Measurements from ENCODE around the gene C20orf96.
A peak's percentile ranks its signal among the peaks of the same experiment; 100 is the strongest.

GRCh38 chr20:278607-279571 is 11.7 kb downstream of the C20orf96 start:
- TF ChIP-seq CTCF (IDR thresholded peaks at IDR 0.05) (peak in 1 of 3 donors; percentile 16), EP300 (IDR thresholded peaks at IDR 0.05) (no peak), POLR2A (IDR thresholded peaks at IDR 0.05) (no peak)

All from ovary (tissue), 3 donors.